Measurements from ENCODE around the gene PPP1R8.

Gene PPP1R8

GRCh38 chr1:27872059-27872801 lies 41.6 kb downstream of the PPP1R8 start, which contains the start of gene THEMIS2:
TSS of gene THEMIS2 (plus strand) at chr1:27872544. CDS start at chr1:27872572, 28 bp downstream.
- DNase-seq (ENCODE audit: low read depth): peak; percentile 65

- DNase-seq (ENCODE audit: low read depth): no peak
Measured at GRCh38 chr1:27872802-27873551, 42.4 kb downstream of the PPP1R8 start.

- no peak for DNase-seq (ENCODE audit: low read depth)
Measured at GRCh38 chr1:27873671-27874384, 43.2 kb downstream of the PPP1R8 start.

- no peak for DNase-seq (ENCODE audit: low read depth)
Measured at GRCh38 chr1:27876341-27877114, 45.9 kb downstream of the PPP1R8 start.

GRCh38 chr1:27877115-27877416 lies 46.5 kb downstream of the PPP1R8 start:
- DNase-seq (ENCODE audit: low read depth): no peak

DNA sequence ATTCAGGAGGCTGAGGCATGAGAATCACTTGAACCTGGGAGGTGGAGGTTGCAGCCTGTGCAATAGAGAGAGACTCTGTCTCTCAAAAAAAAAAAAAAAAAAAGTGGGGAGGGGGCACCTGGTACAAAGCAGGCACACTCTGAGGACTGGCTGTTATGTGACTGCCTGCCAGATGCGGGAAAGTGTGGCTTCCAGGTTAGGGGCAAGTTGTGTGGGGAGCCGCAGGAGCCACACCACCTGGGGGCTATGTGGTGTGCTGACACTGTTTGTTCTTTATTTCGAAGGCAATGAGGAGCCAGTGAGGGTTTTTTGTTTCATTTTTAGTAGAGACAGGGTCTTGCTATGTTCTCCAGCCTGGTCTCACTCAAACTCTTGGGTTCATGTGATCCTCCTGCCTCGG lies 47.5 kb downstream of the PPP1R8 start:
- no peak for DNase-seq (ENCODE audit: low read depth)

DNA sequence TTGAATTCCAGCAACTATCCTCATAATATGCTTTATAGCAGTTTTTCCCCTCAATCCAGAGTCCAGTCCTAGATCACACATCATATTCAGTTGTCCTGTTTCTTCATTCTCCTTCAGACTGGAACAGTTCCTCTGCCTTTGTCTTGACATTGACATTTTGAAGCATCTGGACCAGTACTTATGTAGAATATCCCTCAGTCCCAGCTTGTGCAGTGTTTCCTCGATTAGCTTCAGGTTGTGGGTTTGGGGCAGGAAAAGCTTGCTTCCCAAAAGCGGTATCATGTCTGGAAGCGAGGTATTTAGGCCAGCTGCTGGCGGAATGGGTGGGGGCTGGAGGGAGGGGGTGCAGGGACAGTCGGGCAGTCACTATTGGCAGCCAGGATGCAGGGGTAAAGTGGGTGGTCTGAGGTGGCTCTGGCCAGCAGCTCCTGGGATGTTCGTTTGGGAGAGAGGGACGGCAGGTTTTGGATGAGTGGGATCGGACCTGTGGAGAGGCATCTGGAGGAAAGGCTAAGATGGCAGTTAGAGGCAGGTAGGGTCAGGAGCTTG lies 48.3 kb downstream of the PPP1R8 start:
- no peak for DNase-seq (ENCODE audit: low read depth)

- DNase-seq (ENCODE audit: low read depth): no peak
Measured at GRCh38 chr1:27879374-27880082, 48.9 kb downstream of the PPP1R8 start.

DNA sequence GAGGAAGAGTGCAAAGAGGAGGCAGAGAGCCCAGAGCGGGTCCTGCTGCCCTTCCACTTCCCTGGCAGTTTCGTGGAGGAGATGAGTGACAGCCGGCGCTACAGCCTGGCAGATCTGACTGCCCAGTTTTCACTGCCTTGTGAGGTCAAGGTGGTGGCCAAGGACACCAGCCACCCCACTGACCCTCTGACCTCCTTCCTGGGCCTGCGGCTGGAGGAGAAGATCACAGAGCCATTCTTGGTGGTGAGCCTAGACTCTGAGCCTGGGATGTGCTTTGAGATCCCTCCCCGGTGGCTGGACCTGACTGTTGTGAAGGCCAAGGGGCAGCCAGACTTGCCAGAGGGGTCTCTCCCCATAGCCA lies 51.9 kb downstream of the PPP1R8 start:
- no peak for DNase-seq (ENCODE audit: low read depth)

GRCh38 chr1:27883536-27883935 lies 53.0 kb downstream of the PPP1R8 start:
- no peak for DNase-seq (ENCODE audit: low read depth)

- no peak for DNase-seq (ENCODE audit: low read depth)
Measured at GRCh38 chr1:27884006-27884954, 53.7 kb downstream of the PPP1R8 start.

GRCh38 chr1:27885114-27885528 lies 54.5 kb downstream of the PPP1R8 start:
- DNase-seq (ENCODE audit: low read depth): no peak

DNA sequence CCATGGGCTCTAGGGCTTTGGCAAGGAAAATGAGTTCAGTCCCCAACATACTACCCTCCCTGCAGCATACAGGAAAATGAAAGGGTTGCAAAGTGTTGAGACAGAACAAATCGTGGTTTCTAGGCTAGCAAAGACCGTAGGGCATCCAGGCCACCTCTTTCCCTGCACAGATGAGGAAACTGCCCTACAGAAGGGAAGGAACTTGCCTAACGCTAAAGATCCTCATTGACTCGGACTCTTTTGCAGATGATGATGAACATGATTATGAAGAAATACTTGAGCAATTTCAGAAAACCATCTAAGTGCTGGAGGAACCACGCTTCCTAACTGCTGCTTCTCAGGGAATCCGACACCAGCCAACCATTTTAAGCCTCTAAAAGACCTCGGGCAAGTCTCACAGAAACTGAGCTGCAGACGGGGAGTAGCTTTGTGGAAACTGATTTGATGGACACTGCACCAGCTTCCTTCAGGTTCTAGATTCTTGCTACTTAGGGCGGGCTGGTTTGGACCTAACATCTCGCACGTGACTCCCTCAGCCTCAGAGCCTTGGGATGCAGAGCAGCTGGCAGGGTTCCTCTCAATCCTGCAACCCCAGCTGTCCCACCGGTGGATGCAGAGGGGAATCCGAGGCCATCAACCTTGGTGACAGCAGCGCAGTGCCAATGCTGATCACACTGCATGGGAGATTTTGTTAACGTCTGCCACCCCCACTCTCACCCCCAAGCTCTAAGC lies 55.2 kb downstream of the PPP1R8 start:
- no peak for DNase-seq (ENCODE audit: low read depth)

- no peak for DNase-seq (ENCODE audit: low read depth)
Measured at GRCh38 chr1:27886353-27886679, 55.7 kb downstream of the PPP1R8 start.

- DNase-seq (ENCODE audit: low read depth): no peak
Measured at GRCh38 chr1:27886744-27887143, 56.2 kb downstream of the PPP1R8 start.

DNA sequence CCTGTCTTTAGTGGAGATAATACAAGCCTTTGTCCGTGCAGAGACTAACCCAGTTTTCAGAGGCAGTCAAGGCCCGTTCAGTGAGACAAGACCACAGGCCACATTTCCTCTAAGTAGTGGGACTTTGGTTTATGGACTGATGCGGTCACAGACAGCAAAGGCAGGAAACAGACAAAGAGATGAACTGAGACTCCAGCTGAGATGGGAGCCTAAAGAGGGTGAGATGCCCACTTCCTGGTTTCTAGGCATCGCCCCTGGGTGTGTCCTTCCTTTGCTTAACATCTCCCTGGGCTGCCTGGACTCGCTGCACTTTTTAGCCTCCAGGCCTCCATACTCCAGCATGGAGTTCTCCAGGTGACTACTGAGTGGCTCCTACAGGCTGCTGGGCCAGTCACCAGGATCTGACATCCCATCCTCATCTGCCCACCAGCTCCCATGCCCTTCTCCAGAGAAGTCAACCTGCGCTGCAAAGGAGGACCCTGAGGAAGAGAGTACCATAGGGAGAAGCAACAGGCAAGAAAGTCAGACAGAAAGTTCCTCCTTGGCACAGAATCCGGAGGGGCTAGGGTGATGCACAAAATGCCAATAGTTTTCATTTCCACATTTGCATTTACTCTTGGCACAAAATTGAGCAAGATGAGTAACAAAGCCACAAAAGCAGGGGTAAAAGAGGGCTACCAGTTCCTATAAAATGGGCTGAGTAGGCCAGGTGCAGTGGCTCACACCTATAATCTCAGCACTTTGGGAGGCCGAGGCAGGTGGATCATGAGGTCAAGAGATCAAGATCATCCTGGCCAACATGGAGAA lies 56.8 kb downstream of the PPP1R8 start:
- DNase-seq (ENCODE audit: low read depth): no peak

GRCh38 chr1:27889506-27889905 lies 58.9 kb downstream of the PPP1R8 start:
- DNase-seq (ENCODE audit: low read depth): no peak

DNA sequence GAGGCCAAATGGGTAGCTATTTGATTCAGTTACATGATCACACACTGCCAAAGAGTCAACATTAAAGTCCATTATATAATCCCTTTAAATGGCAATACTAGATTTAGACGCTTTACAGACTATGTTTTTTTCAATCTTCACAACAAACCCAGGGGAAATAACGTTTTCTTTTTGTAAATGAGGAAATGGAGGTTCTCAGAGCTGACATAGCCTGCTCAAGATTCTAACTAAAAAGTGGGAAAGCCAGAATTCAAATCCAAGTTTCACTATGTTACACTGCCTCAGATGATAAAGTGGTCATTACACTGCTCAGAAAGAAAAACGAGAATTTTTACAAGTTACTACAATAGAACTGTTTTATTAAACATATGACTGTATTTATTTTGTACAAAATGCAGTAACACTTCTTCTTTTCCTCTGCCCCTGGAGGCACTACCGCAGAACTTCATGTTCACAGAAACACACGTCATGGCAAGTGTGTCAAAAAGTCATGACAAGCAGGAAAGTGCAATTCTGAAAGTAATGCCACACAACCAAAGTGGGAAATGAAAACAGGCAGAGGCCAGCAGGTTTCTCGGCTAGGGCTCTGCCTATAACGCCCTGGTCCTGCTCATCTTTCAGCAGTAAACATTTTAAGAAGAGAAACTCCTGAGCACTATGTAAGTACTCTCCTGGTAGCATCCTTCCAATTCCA lies 60.8 kb downstream of the PPP1R8 start:
- no peak for DNase-seq (ENCODE audit: low read depth)
